ENCODE data around the gene SLC25A22. TPM values are rescaled to one million over a fixed set of nuclear protein-coding genes. Genes with fewer than 3 reads are reported as not detected.

The SLC25A22 gene
- total RNA-seq, 2 experiments from 2014 or later: 9.1 to 11.1 TPM

- POLR2A ChIA-PET: interaction anchor here (0.7 to 0.9 kb wide), 3 partner anchors 20 to 184 kb away, joined by 3 read pairs; partner anchors contain the start of gene PIDD1
- Mint-ChIP-seq H3K27me3 (no peaks in the 10 kb centered on the region), H3K4me1 (ENCODE audit: low read depth) (peaks cover 18% of the 10 kb centered on the region), H3K4me3 (peak overlapping the region; percentile 38), H3K9me3 (no peaks in the 10 kb centered on the region), H3K36me3 (ENCODE audit: low read depth) (no peaks in the 10 kb centered on the region), H3K27ac (no peak overlapping the region)
- Histone ChIP-seq H3K9me3 (ENCODE audit: control insufficient read depth in 1 of 2, insufficient read depth in 1 of 2, low read length in 2 of 2) (no peaks in the 10 kb centered on the region), H3K27ac (ENCODE audit: low read depth in 1 of 2, low read length in 2 of 2) (no peak overlapping the region), H3K4me1 (ENCODE audit: insufficient read depth, low read length) (peaks cover 23% of the 10 kb centered on the region), H3K27me3 (ENCODE audit: control insufficient read depth in 1 of 2, insufficient read depth in 2 of 2, low read length in 2 of 2) (no peaks in the 10 kb centered on the region), H3K4me3 (ENCODE audit: low read length) (no peak overlapping the region), H3K36me3 (ENCODE audit: insufficient read depth, low read length) (no peaks in the 10 kb centered on the region)
- no peak for TF ChIP-seq CTCF (IDR thresholded peaks at IDR 0.05)
- ATAC-seq (ENCODE audit: poor library complexity): no peak
- intact Hi-C loops (cut with DNase I, micrococcal nuclease): loop anchor here (5.0 kb wide), 1 partner anchor 52 kb away; the partner anchor contains the start of gene SLC25A22 (in 2 of the 2)
- no peak for DNase-seq
- CTCF ChIA-PET: no interaction called here
Observed at GRCh38 chr11:745428-745827, 52.7 kb downstream of the SLC25A22 start.

GRCh38 chr11:742571-743201 is 55.4 kb downstream of the SLC25A22 start:
- no peak overlapping the region for H3K4me3 Mint-ChIP-seq
- no peaks in the 10 kb centered on the region for H3K9me3 Mint-ChIP-seq
- H3K4me1 ChIP-seq (ENCODE audit: insufficient read depth, low read length): peaks cover 19% of the 10 kb centered on the region
- H3K27ac Mint-ChIP-seq: no peak overlapping the region
- H3K27me3 ChIP-seq (ENCODE audit: control insufficient read depth in 1 of 2, insufficient read depth in 2 of 2, low read length in 2 of 2): no peaks in the 10 kb centered on the region
- no peak overlapping the region for H3K27ac ChIP-seq (ENCODE audit: low read depth in 1 of 2, low read length in 2 of 2)
- H3K36me3 ChIP-seq (ENCODE audit: insufficient read depth, low read length): no peaks in the 10 kb centered on the region
- peaks cover 15% of the 10 kb centered on the region for H3K4me1 Mint-ChIP-seq (ENCODE audit: low read depth)
- H3K4me3 ChIP-seq (ENCODE audit: low read length): no peak overlapping the region
- H3K36me3 Mint-ChIP-seq (ENCODE audit: low read depth): no peaks in the 10 kb centered on the region
- H3K27me3 Mint-ChIP-seq: no peaks in the 10 kb centered on the region
- no peak for DNase-seq
- ATAC-seq (ENCODE audit: poor library complexity): no peak
- intact Hi-C loops (cut with DNase I, micrococcal nuclease): no loop called here
- ChIA-PET CTCF (no interaction called here), POLR2A (interaction anchor here (2.4 kb wide), 1 partner anchor 17 kb away, joined by 8 read pairs; no protein-coding TSS in a partner anchor)
- H3K9me3 ChIP-seq (ENCODE audit: control insufficient read depth in 1 of 2, insufficient read depth in 1 of 2, low read length in 2 of 2): no peaks in the 10 kb centered on the region
- no peak for TF ChIP-seq CTCF (IDR thresholded peaks at IDR 0.05)

GRCh38 chr11:742156-742546 is 55.9 kb downstream of the SLC25A22 start:
- ChIA-PET CTCF (no interaction called here), POLR2A (no interaction called here)

More at GRCh38 chr11:742156-742546, 55.9 kb downstream of the SLC25A22 start:
- intact Hi-C loops (cut with DNase I, micrococcal nuclease): no loop called here
- Histone ChIP-seq H3K4me3 (ENCODE audit: low read length) (no peak overlapping the region), H3K27me3 (ENCODE audit: control insufficient read depth in 1 of 2, insufficient read depth in 2 of 2, low read length in 2 of 2) (no peaks in the 10 kb centered on the region), H3K27ac (ENCODE audit: low read depth in 1 of 2, low read length in 2 of 2) (no peak overlapping the region), H3K4me1 (ENCODE audit: insufficient read depth, low read length) (peaks cover 25% of the 10 kb centered on the region), H3K36me3 (ENCODE audit: insufficient read depth, low read length) (no peaks in the 10 kb centered on the region), H3K9me3 (ENCODE audit: control insufficient read depth in 1 of 2, insufficient read depth in 1 of 2, low read length in 2 of 2) (no peaks in the 10 kb centered on the region)
- H3K36me3 Mint-ChIP-seq (ENCODE audit: low read depth): no peaks in the 10 kb centered on the region
- H3K27ac Mint-ChIP-seq: no peak overlapping the region
- no peak for DNase-seq
- peaks cover 20% of the 10 kb centered on the region for H3K4me1 Mint-ChIP-seq (ENCODE audit: low read depth)
- H3K4me3 Mint-ChIP-seq: no peak overlapping the region
- H3K9me3 Mint-ChIP-seq: no peaks in the 10 kb centered on the region
- no peak for TF ChIP-seq CTCF (IDR thresholded peaks at IDR 0.05)
- H3K27me3 Mint-ChIP-seq: no peaks in the 10 kb centered on the region
- ATAC-seq (ENCODE audit: poor library complexity): no peak

Other genes with a start within 250 kb of the SLC25A22 start
- 10 to 100 TPM in 1 of 2 experiments, 1 to 10 TPM in 1; 8.2 to 10.3 TPM for gene LMNTD2, start 237.5 kb downstream of the SLC25A22 start, total RNA-seq
- 10 to 100 TPM; 14.1 to 15.7 TPM for gene RASSF7, start 237.3 kb downstream of the SLC25A22 start, total RNA-seq
- gene PHRF1, start 221.8 kb downstream of the SLC25A22 start, total RNA-seq: 10 to 100 TPM; 37.1 to 37.6 TPM
- gene IRF7, start 182.3 kb downstream of the SLC25A22 start, total RNA-seq: 10 to 100 TPM; 36.5 to 37.7 TPM
- not detected for gene CDHR5, start 173.3 kb downstream of the SLC25A22 start, total RNA-seq
- not detected for gene SCT, start 171.1 kb downstream of the SLC25A22 start, total RNA-seq
- under 1 TPM; 0.70 to 0.82 TPM for gene DRD4, start 161.0 kb downstream of the SLC25A22 start, total RNA-seq
- 10 to 100 TPM; 68.4 to 79.6 TPM for gene DEAF1, start 103.1 kb downstream of the SLC25A22 start, total RNA-seq
- 10 to 100 TPM; 21.0 to 22.0 TPM for gene TMEM80, start 102.5 kb downstream of the SLC25A22 start, total RNA-seq
- 1 to 10 TPM; 3.5 to 4.0 TPM for gene EPS8L2, start 92.0 kb downstream of the SLC25A22 start, total RNA-seq
- gene TALDO1, start 50.8 kb downstream of the SLC25A22 start, total RNA-seq: 10 to 100 TPM; 26.2 to 27.7 TPM
- gene GATD1, start 20.8 kb downstream of the SLC25A22 start, total RNA-seq: 10 to 100 TPM; 14.7 to 16.1 TPM
- gene CEND1, start 8.2 kb downstream of the SLC25A22 start, total RNA-seq: not detected
- gene PIDD1, start 7.0 kb upstream of the SLC25A22 start, total RNA-seq: 10 to 100 TPM; 32.6 to 33.0 TPM
- 1,000 to 10,000 TPM; 5,234 to 5,390 TPM for gene RPLP2, start 11.7 kb upstream of the SLC25A22 start, total RNA-seq
- gene PNPLA2, start 20.6 kb upstream of the SLC25A22 start, total RNA-seq: 100 to 1,000 TPM; 202 to 220 TPM
- gene CRACR2B, start 29.6 kb upstream of the SLC25A22 start, total RNA-seq: under 1 TPM in 1 of 2 experiments, not detected in 1; 0.33 TPM
- 10 to 100 TPM; 20.2 to 20.8 TPM for gene CD151, start 34.7 kb upstream of the SLC25A22 start, total RNA-seq
- 10 to 100 TPM; 19.6 to 19.8 TPM for gene POLR2L, start 44.2 kb upstream of the SLC25A22 start, total RNA-seq
- gene TSPAN4, start 44.6 kb upstream of the SLC25A22 start, total RNA-seq: 1 to 10 TPM; 1.6 to 2.0 TPM
- 10 to 100 TPM; 17.1 to 22.8 TPM for gene CHID1, start 112.5 kb upstream of the SLC25A22 start, total RNA-seq
- 10 to 100 TPM; 45.9 to 46.6 TPM for gene AP2A2, start 127.6 kb upstream of the SLC25A22 start, total RNA-seq
- gene MUC6, start 238.4 kb upstream of the SLC25A22 start, total RNA-seq: not detected